Calu3 (cell line): Measurements from ENCODE around the gene SEPTIN12. TPM values are rescaled to one million over a fixed set of nuclear protein-coding genes. Genes with fewer than 3 reads are reported as not detected.

ENCODE experiments used
- BruUV-seq: library from RNA; stranded (reverse); fragments of 400-500 nt; replicated peaks from 2 replicates; lab custom pipeline; 2021; lab: Mats Ljungman, UMichigan
- CTCF ChIA-PET: fragments of 300-600 bp; sonication (Branson Sonifier 250); formaldehyde crosslinking; loops from one replicate; lab custom pipeline; 2022; ENCODE audit warnings: antibody characterized with exemption; lab: Charles Lee
- DNase-seq: peaks from one replicate; pipeline ENCODE4 v3.0.0; 2022
- H3K27ac Mint-ChIP-seq: one replicate; pipeline ENCODE4 v1.8.0; 2022; ENCODE audit warnings: mixed read lengths; ENCODE audit not compliant: unreplicated experiment
- H3K27me3 Mint-ChIP-seq: one replicate; pipeline ENCODE4 v1.8.0; 2022; ENCODE audit warnings: mixed read lengths; ENCODE audit not compliant: unreplicated experiment
- H3K36me3 Mint-ChIP-seq: one replicate; pipeline ENCODE4 v1.8.0; 2022; ENCODE audit warnings: mild to moderate bottlenecking, moderate library complexity, mixed read lengths; ENCODE audit not compliant: insufficient read depth, unreplicated experiment
- H3K4me1 Mint-ChIP-seq: one replicate; pipeline ENCODE4 v1.8.0; 2022; ENCODE audit warnings: mild to moderate bottlenecking, low read depth, mixed read lengths; ENCODE audit not compliant: unreplicated experiment
- H3K4me3 Mint-ChIP-seq: one replicate; pipeline ENCODE4 v1.8.0; 2022; ENCODE audit warnings: mild to moderate bottlenecking, low read depth, moderate library complexity, mixed read lengths; ENCODE audit not compliant: unreplicated experiment
- H3K9me3 Mint-ChIP-seq: one replicate; pipeline ENCODE4 v1.8.0; 2022; ENCODE audit warnings: low read depth, mixed read lengths; ENCODE audit not compliant: unreplicated experiment
- intact Hi-C: fragments of 100-400 bp; cut with micrococcal nuclease; formaldehyde crosslinking; loops from one replicate; pipeline ENCODE4 v1.10.0; 2022; ENCODE audit not compliant: unreplicated experiment
- total RNA-seq: library from RNA; stranded (reverse); gene quantifications from 2 replicates; pipeline ENCODE4 v1.2.3, GENCODE V29; 2022
- TF ChIP-seq, protein P1 (sequence below): fragments of 200-600 bp; IDR thresholded peaks from one replicate; pipeline ENCODE4 v1.8.0; 2022; ENCODE audit warnings: antibody characterized with exemption; ENCODE audit not compliant: unreplicated experiment

The SEPTIN12 gene
- total RNA-seq, 1 experiment from 2014 or later = not detected

GRCh38 chr16:4752351-4753100, 35.6 kb downstream of the SEPTIN12 start:
- Mint-ChIP-seq H3K36me3 (peaks cover 62% of the 10 kb centered on the region), H3K27me3 (no peaks in the 10 kb centered on the region), H3K27ac (no peak overlapping the region), H3K9me3 (peaks cover 3% of the 10 kb centered on the region), H3K4me3 (no peak overlapping the region), H3K4me1 (no peaks in the 10 kb centered on the region)
- DNase-seq = no peak
- intact Hi-C loops = no loop called here
- no TSS peak for BruUV-seq
- TF ChIP-seq, protein P1, sequence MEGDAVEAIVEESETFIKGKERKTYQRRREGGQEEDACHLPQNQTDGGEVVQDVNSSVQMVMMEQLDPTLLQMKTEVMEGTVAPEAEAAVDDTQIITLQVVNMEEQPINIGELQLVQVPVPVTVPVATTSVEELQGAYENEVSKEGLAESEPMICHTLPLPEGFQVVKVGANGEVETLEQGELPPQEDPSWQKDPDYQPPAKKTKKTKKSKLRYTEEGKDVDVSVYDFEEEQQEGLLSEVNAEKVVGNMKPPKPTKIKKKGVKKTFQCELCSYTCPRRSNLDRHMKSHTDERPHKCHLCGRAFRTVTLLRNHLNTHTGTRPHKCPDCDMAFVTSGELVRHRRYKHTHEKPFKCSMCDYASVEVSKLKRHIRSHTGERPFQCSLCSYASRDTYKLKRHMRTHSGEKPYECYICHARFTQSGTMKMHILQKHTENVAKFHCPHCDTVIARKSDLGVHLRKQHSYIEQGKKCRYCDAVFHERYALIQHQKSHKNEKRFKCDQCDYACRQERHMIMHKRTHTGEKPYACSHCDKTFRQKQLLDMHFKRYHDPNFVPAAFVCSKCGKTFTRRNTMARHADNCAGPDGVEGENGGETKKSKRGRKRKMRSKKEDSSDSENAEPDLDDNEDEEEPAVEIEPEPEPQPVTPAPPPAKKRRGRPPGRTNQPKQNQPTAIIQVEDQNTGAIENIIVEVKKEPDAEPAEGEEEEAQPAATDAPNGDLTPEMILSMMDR = no peak
- CTCF ChIA-PET = no interaction called here

GRCh38 chr16:4750896-4751295, 37.2 kb downstream of the SEPTIN12 start:
- H3K4me3 Mint-ChIP-seq = no peak overlapping the region
- peaks cover 59% of the 10 kb centered on the region for H3K36me3 Mint-ChIP-seq
- peaks cover 3% of the 10 kb centered on the region for H3K9me3 Mint-ChIP-seq
- TF ChIP-seq, protein P1 = no peak
- no TSS peak for BruUV-seq
- no peaks in the 10 kb centered on the region for H3K27me3 Mint-ChIP-seq
- H3K27ac Mint-ChIP-seq = no peak overlapping the region
- no peak for DNase-seq
- CTCF ChIA-PET = no interaction called here
- intact Hi-C loops = no loop called here
- H3K4me1 Mint-ChIP-seq = no peaks in the 10 kb centered on the region

DNA sequence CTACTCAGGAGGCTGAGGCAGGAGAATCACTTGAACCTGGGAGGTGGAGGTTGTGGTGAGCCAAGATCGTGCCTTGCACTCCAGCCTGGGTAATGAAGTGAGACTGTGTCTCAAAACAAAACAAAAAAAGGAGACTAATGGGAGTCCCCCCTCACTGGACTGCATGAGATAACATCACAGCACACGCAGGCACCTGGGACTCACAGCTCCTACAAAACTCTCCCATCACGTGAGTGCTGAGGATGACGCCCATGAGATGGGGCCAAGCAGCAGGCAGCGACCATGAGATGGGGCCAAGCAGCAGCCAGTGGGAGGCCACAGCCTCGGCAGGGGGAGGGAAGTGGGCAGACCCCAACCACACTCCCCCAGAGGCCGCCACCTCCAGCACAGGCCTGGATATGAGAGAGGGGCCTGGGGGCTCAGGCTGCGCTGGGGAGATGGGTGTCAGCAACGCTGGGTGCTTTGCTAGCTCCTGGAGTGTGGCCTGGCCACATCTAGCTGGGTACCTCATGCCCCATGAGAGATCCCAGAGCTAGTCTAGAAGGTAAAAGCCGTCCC, 38.4 kb downstream of the SEPTIN12 start:
- Mint-ChIP-seq H3K27ac (no peak overlapping the region), H3K36me3 (peaks cover 52% of the 10 kb centered on the region), H3K4me3 (no peak overlapping the region), H3K9me3 (no peaks in the 10 kb centered on the region), H3K4me1 (no peaks in the 10 kb centered on the region), H3K27me3 (no peaks in the 10 kb centered on the region)
- TF ChIP-seq, protein P1 = no peak
- BruUV-seq = no TSS peak
- intact Hi-C loops = no loop called here
- no peak for DNase-seq
- CTCF ChIA-PET = no interaction called here

GRCh38 chr16:4748682-4749411, 39.3 kb downstream of the SEPTIN12 start:
- TF ChIP-seq, protein P1 = no peak
- peaks cover 48% of the 10 kb centered on the region for H3K36me3 Mint-ChIP-seq
- peaks cover 1% of the 10 kb centered on the region for H3K27me3 Mint-ChIP-seq
- intact Hi-C loops = no loop called here
- CTCF ChIA-PET = no interaction called here
- H3K4me3 Mint-ChIP-seq = no peak overlapping the region
- no peak for DNase-seq
- H3K27ac Mint-ChIP-seq = no peak overlapping the region
- H3K9me3 Mint-ChIP-seq = no peaks in the 10 kb centered on the region
- BruUV-seq = no TSS peak
- no peaks in the 10 kb centered on the region for H3K4me1 Mint-ChIP-seq
